GM12878 (cell line): Measurements from ENCODE around the gene RCN2. TPM values are rescaled to one million over a fixed set of nuclear protein-coding genes. Genes with fewer than 3 reads are reported as not detected.

Source experiments
- ATAC-seq: fragments of 200-7000 bp; cut with Tn5 transposase; 3 replicates; pipeline ENCODE4 v1.9.1; 2020; ENCODE audit warnings: mild to moderate bottlenecking, moderate library complexity
- BruUV-seq: library from RNA; stranded (reverse); fragments of 400-500 nt; replicated peaks from 2 replicates; lab custom pipeline; 2021; lab: Mats Ljungman, UMichigan
- CTCF ChIA-PET: fragments of 300-600 bp; sonication (Branson Sonifier 250); formaldehyde crosslinking; extraction: SDS; loops from one replicate; lab custom pipeline; 2021; ENCODE audit warnings: inconsistent platforms; lab: Yijun Ruan, JAX
- POLR2A ChIA-PET: fragments of 350-600 bp; formaldehyde crosslinking; extraction: SDS; loops from one replicate; lab custom pipeline; 2021; ENCODE audit warnings: inconsistent platforms; lab: Charles Lee
- RAD21 ChIA-PET: fragments of 300-600 bp; sonication (Branson Sonifier 250); formaldehyde crosslinking; loops from one replicate; lab custom pipeline; 2023; ENCODE audit warnings: antibody characterized with exemption; ENCODE audit not compliant: unreplicated experiment; lab: Charles Lee
- SMC1A ChIA-PET: fragments of 300-600 bp; sonication (Branson Sonifier 250); formaldehyde crosslinking; loops from one replicate; lab custom pipeline; 2023; ENCODE audit not compliant: unreplicated experiment, uncharacterized antibody; lab: Charles Lee
- DNase-seq: peaks from one replicate; pipeline ENCODE4 v3.0.0-alpha.2; 2011; ENCODE audit warnings: low read depth, low spot score
- FAIRE-seq: peaks from 3 replicates; lab custom pipeline; 2011; peaks lifted over from hg19 to GRCh38; lab: Jason Lieb, UNC
- H2AFZ ChIP-seq: 2 replicates; pipeline ENCODE4 v1.6.0; 2011; ENCODE audit warnings: low read depth, low read length, control low read depth; ENCODE audit not compliant: control insufficient read depth
- H3K27ac ChIP-seq: 2 replicates; pipeline ENCODE4 v1.5.1; 2011; ENCODE audit warnings: control low read depth; ENCODE audit not compliant: control insufficient read depth, insufficient read depth
- H3K27me3 ChIP-seq, 2 experiments: replicated peaks in 1 of 2; 2 replicates each; pipeline versions ENCODE4 v1.6.0 to v1.6.1; 2011; ENCODE audit warnings: low read length in 1 of 2; ENCODE audit not compliant: control insufficient read depth in 2 of 2, insufficient read depth in 2 of 2
- H3K36me3 ChIP-seq, 2 experiments: 2 replicates each; pipeline ENCODE4 v1.5.1; 2011; ENCODE audit warnings: low read length in 1 of 2; ENCODE audit not compliant: control insufficient read depth in 2 of 2, insufficient read depth in 2 of 2
- H3K4me1 ChIP-seq: 2 replicates; pipeline ENCODE4 v1.6.1; 2011; ENCODE audit warnings: mild to moderate bottlenecking, low read length, moderate library complexity, mixed read lengths; ENCODE audit not compliant: control insufficient read depth, insufficient read depth
- H3K4me2 ChIP-seq: 2 replicates; pipeline ENCODE4 v1.6.0; 2011; ENCODE audit warnings: control low read depth; ENCODE audit not compliant: control insufficient read depth, insufficient read depth
- H3K4me3 ChIP-seq: fragments of 200-600 bp; sonication (generic); 2 replicates; pipeline ENCODE4 v1.5.1; 2016
- H3K79me2 ChIP-seq: 2 replicates; pipeline ENCODE4 v1.6.0; 2011; ENCODE audit warnings: low read length; ENCODE audit not compliant: control insufficient read depth, insufficient read depth
- H3K9ac ChIP-seq: 2 replicates; pipeline ENCODE4 v1.8.0; 2011; ENCODE audit warnings: low read length, control low read depth, mixed read lengths; ENCODE audit not compliant: control insufficient read depth, insufficient read depth
- H3K9me3 ChIP-seq: replicated peaks from 3 replicates; pipeline ENCODE4 v1.5.1; 2011; ENCODE audit warnings: mild to moderate bottlenecking, low read length; ENCODE audit not compliant: control insufficient read depth, insufficient read depth
- H4K20me1 ChIP-seq: 2 replicates; pipeline ENCODE4 v1.6.0; 2011; ENCODE audit not compliant: control insufficient read depth, insufficient read depth
- IKZF2 ChIP-seq, 2 experiments: fragments of 450-650 bp; IDR thresholded peaks; 2 replicates each; pipeline ENCODE4 v1.6.1; 2017; ENCODE audit warnings: mild to moderate bottlenecking in 2 of 2, moderate library complexity in 2 of 2
- NR2F1 ChIP-seq: fragments of 450-650 bp; conservative IDR thresholded peaks from 2 replicates; pipeline ENCODE4 v1.6.1; 2017; ENCODE audit warnings: mild to moderate bottlenecking
- RUNX3 ChIP-seq: IDR thresholded peaks from 2 replicates; pipeline ENCODE4 v1.6.1; 2012; ENCODE audit warnings: low read length, inconsistent platforms
- SUPT20H ChIP-seq: IDR thresholded peaks from 2 replicates; pipeline ENCODE4 v1.6.1; 2011; ENCODE audit warnings: low read depth, mild to moderate bottlenecking, low read length, moderate library complexity, borderline replicate concordance; ENCODE audit not compliant: control insufficient read depth
- WGBS: methylation state at CpG from one replicate; pipeline ENCODE4 v1.1.6; 2016; ENCODE audit warnings: low lambda C conversion rate; ENCODE audit not compliant: insufficient replicate concordance, insufficient coverage; ENCODE audit errors: missing lambda C conversion rate; 5-methylcytosine and 5-hydroxymethylcytosine counted together
- in situ Hi-C: fragments of 300-500 bp; cut with MboI; formaldehyde crosslinking; loops from 9 replicates; pipeline ENCODE4 v1.14.3; 2018; ENCODE audit warnings: mixed read lengths
- intact Hi-C: fragments of 100-400 bp; cut with micrococcal nuclease; formaldehyde crosslinking; loops from one replicate; pipeline ENCODE4 v1.14.2; 2022; ENCODE audit not compliant: unreplicated experiment
- polyA plus RNA-seq, 11 experiments: library from polyadenylated mRNA; depleted of rRNA in 4 of 11; unstranded in 6 of 11; stranded (reverse) in 5 of 11; fragments of >200 nt; fragmentation: Nextera tagmentation in 4 of 11; fragmentation: Illumina TruSeq in 1 of 11; extraction: Ambion mirVana in 4 of 11; extraction: Trizol in 1 of 11; gene quantifications; 1 replicate in 1 of 11; 2 replicates in 10 of 11; pipeline versions ENCODE4 v1.2.1 to v1.2.3, GENCODE V29; 2011 to 2016; ENCODE audit warnings: inconsistent platforms in 2 of 11, missing spikeins in 2 of 11, low read depth in 1 of 11
- total RNA-seq, 4 experiments: library from RNA; depleted of rRNA in 3 of 4; stranded (reverse); fragments of >200 nt in 3 of 4; fragmentation: Illumina TruSeq in 1 of 4; extraction: Trizol in 1 of 4; gene quantifications; 2 replicates each; pipeline versions ENCODE4 v1.2.1 to v1.2.3, GENCODE V29; 2013 to 2021

Gene RCN2
- total and polyA plus RNA-seq, 10 of the 15 experiments (the other 5 are each of a cell fraction or from before 2014, with no cell fraction given): 4.9 to 41.0 (median 12.9) TPM

- BruUV-seq: no TSS peak
- Histone ChIP-seq H3K9ac (no peak overlapping the region), H2AFZ (no peak overlapping the region), H3K4me3 (peak overlapping the region; percentile 26; the same call in 1 of the 2 replicates), H3K4me1 (peaks cover 34% of the 10 kb centered on the region), H3K36me3 (no peaks in the 10 kb centered on the region), H3K27me3 (no peaks in the 10 kb centered on the region), H4K20me1 (no peaks in the 10 kb centered on the region), H3K9me3 (no peaks in the 10 kb centered on the region), H3K27ac (peak overlapping the region; percentile 16), H3K4me2 (peak overlapping the region; percentile 73), H3K79me2 (0 out of 2 replicates have a peak, but pooled peaks cover 1% of the 10 kb centered on the region)
- ChIA-PET CTCF (interaction anchor here (1.2 to 1.6 kb wide), 3 partner anchors 11 to 21 kb away, joined by 4 to 5 read pairs (median 5); no protein-coding TSS in a partner anchor), RAD21 (interaction anchor here (0.6 to 2.6 kb wide), 6 partner anchors 9 to 541 kb away, joined by 3 to 21 read pairs (median 3); no protein-coding TSS in a partner anchor), SMC1A (interaction anchor here (0.6 to 2.4 kb wide), 7 partner anchors 11 to 61 kb away, joined by 3 to 11 read pairs (median 4); no protein-coding TSS in a partner anchor), POLR2A (interaction anchor here (1.0 to 1.4 kb wide), 5 partner anchors 8 to 17 kb away, joined by 3 to 6 read pairs (median 5); no protein-coding TSS in a partner anchor)
- intact Hi-C loops: no loop called here
- DNase-seq: no peak
- no peak for FAIRE-seq
- peak; percentile 21 for ATAC-seq
- in situ Hi-C loops: no loop called here
- TF ChIP-seq RUNX3 (peak; percentile 73), SUPT20H (no peak), IKZF2 (IDR thresholded peaks at IDR 0.05) (peak; percentile 7 to 9; a peak in 1 of 4 replicates), NR2F1 (0 out of 2 replicates have a peak, but pooled peaks have one; percentile 23)
- WGBS: 2% methylated on average over 7 of the region's 7 CpGs
Measured at GRCh38 chr15:77002436-77002835, 70.9 kb downstream of the RCN2 start.
